HG03066 (cell line): Measurements from ENCODE around the gene RNF227.

Source experiments
- ATAC-seq: cut with Tn5 transposase; IDR thresholded peaks from one replicate; pipeline ENCODE4 v1.9.1; 2021; ENCODE audit warnings: low read depth; ENCODE audit not compliant: unreplicated experiment

Gene RNF227

GRCh38 chr17:7889166-7889955 lies 26.7 kb downstream of the RNF227 start:
- ATAC-seq: no peak

- ATAC-seq: no peak
These were observed 27.7 kb downstream of the RNF227 start, which contains the start of gene CHD3 for GRCh38 chr17:7888184-7888920. CHD3 (plus strand) TSS chr17:7888789; CDS start chr17:7889001, 212 bp downstream.

- ATAC-seq: no peak
These were observed 28.5 kb downstream of the RNF227 start for GRCh38 chr17:7887482-7888183.

- no peak for ATAC-seq
These were observed 29.0 kb downstream of the RNF227 start for GRCh38 chr17:7887038-7887481.

- no peak for ATAC-seq
These were observed 29.7 kb downstream of the RNF227 start for GRCh38 chr17:7886227-7887037.

GRCh38 chr17:7885367-7886226 lies 30.5 kb downstream of the RNF227 start:
- ATAC-seq: no peak

GRCh38 chr17:7884581-7885366 lies 31.3 kb downstream of the RNF227 start:
- ATAC-seq: no peak

GRCh38 chr17:7883781-7884386 lies 32.2 kb downstream of the RNF227 start:
- no peak for ATAC-seq

- no peak for ATAC-seq
These were observed 33.5 kb downstream of the RNF227 start for GRCh38 chr17:7882629-7883028.

- ATAC-seq: no peak
These were observed 34.0 kb downstream of the RNF227 start for GRCh38 chr17:7882068-7882467.

- no peak for ATAC-seq
These were observed 34.6 kb downstream of the RNF227 start for GRCh38 chr17:7881276-7882054.

- ATAC-seq: no peak
These were observed 35.8 kb downstream of the RNF227 start for GRCh38 chr17:7880076-7880868.

GRCh38 chr17:7878234-7878633 lies 37.9 kb downstream of the RNF227 start:
- no peak for ATAC-seq

GRCh38 chr17:7875804-7876370 lies 40.2 kb downstream of the RNF227 start:
- ATAC-seq: no peak

GRCh38 chr17:7873051-7873450 lies 43.0 kb downstream of the RNF227 start:
- no peak for ATAC-seq

GRCh38 chr17:7867881-7868329 lies 48.2 kb downstream of the RNF227 start:
- ATAC-seq: no peak
